NCI-H2227 treated with DMSO at 0.1 percent for 48 hours (cell line): Measurements from ENCODE around the gene OR2W3.
"Not testable (repeated sequence)": the region's sequence is repeated elsewhere in the genome, so short reads cannot be mapped to it uniquely, and the experiment has no call there.

Source experiments
- DNase-seq: peaks from one replicate; lab custom pipeline; 2025; lab: John Stamatoyannopoulos, UW

OR2W3 gene

DNA sequence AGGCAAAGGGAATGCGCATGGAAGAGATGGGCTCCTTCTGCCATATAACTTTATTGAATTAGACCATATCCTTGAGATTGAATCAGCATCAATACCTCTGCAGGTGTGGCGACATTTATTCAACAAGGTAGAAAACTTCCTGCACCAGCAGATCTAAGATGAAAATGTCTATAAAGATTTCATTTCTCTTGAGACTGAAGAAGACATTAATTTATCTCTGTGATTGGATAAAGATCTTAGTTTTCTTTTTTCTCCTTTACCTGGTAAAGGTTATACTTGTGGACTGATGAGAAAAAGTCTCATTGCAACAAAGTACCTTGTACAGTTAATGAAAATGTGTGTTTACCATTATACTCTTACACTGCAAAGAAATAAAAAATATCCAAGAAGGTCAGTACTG lies 24.6 kb downstream of the OR2W3 start, which contains the start of gene OR2T8:
Gene OR2T8 (plus strand): TSS at position 301 of the 400 bp plus-strand sequence. CDS start 766 bp downstream, outside the sequence.
- no peak for DNase-seq

- DNase-seq = no peak
These were observed 28.6 kb downstream of the OR2W3 start for GRCh38 chr1:247923941-247924340.

DNA sequence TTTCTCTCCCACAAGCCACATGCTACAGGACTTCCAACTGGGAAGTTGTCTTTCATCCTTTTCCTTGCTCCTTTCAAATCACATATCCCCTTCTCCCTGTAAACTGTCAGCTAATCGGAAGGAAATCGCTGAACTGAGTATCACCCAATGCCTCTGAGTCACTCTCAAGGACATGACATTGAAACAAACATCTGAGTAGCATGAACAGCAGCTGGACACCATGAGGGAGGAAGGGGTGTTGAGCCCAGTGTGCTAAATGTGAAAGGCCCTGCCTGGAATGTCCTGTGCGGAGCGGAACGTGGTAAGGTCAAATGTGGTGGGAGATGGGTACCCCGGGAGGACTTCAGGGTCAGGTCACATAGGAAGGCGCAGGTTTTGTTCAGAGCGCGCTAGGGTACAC lies 29.5 kb downstream of the OR2W3 start, which contains the start of gene OR2AJ1:
Gene OR2AJ1 (plus strand): TSS at position 22 of the 400 bp plus-strand sequence. CDS start 8,880 bp downstream, outside the sequence.
- no peak for DNase-seq

GRCh38 chr1:247933989-247934388 lies 38.6 kb downstream of the OR2W3 start:
- DNase-seq = no peak

GRCh38 chr1:247935781-247936180 lies 40.4 kb downstream of the OR2W3 start:
- no peak for DNase-seq

- DNase-seq = no peak
These were observed 41.0 kb downstream of the OR2W3 start for GRCh38 chr1:247936415-247936814.

GRCh38 chr1:247936965-247937734 lies 41.8 kb downstream of the OR2W3 start:
- not testable (repeated sequence) for DNase-seq

DNA sequence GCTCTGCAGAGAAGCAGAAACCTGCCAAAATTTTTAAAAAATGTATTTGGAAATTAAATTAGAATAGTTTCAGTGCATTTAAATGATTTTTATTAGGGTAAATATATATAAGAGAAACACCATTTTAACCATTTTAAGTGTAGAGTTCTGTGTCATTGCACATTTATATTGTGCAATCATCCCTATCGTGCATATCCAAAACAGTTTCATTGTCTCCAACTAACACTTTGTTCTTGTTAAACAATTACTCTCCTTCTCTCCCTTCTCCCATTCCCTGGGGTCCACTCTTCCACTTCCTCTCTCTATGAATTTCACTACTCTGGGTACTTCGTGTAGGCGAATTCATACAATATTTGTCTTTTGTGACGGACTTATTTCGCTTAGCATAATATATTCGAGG lies 47.2 kb downstream of the OR2W3 start:
- DNase-seq = no peak
